K562 (cell line): ENCODE measurements around the gene GPR78.

ENCODE experiments used
- CBX1 ChIP-seq: sonication (generic); IDR thresholded peaks from 2 replicates; pipeline ENCODE4 v1.6.1; 2016; ENCODE audit warnings: antibody characterized with exemption, low read depth, mild to moderate bottlenecking
- EP300 ChIP-seq: IDR thresholded peaks from 2 replicates; pipeline ENCODE4 v1.6.1; 2012; ENCODE audit warnings: low read length, improper control_type of control experiment
- ESRRB ChIP-seq: fragments of 250-450 bp; sonication (Bioruptor Pico); IDR thresholded peaks from 2 replicates; pipeline ENCODE4 v1.5.0; 2020; ENCODE audit warnings: mild to moderate bottlenecking, moderate library complexity, borderline replicate concordance
- EZH2 ChIP-seq: IDR thresholded peaks from 2 replicates; pipeline ENCODE4 v1.6.1; 2012; ENCODE audit warnings: low read depth, mild to moderate bottlenecking, inconsistent platforms, low read length, borderline replicate concordance
- GABPA ChIP-seq: fragments of 200-800 bp; sonication (Bioruptor generic); conservative IDR thresholded peaks from 2 replicates; pipeline ENCODE4 v1.6.1; 2016; ENCODE audit warnings: low read depth, missing genetic modification characterization, missing compliant biosample characterization
- JUNB ChIP-seq: fragments of 450-650 bp; formaldehyde crosslinking; conservative IDR thresholded peaks from 2 replicates; pipeline ENCODE4 v1.4.0; 2020; ENCODE audit warnings: mild to moderate bottlenecking
- PATZ1 ChIP-seq: fragments of 250-450 bp; sonication (Bioruptor Pico); IDR thresholded peaks from 2 replicates; pipeline ENCODE4 v1.5.0; 2020; ENCODE audit warnings: mild to moderate bottlenecking, borderline replicate concordance
- POLR2A ChIP-seq: fragments of 450-650 bp; conservative IDR thresholded peaks from 2 replicates; pipeline ENCODE4 v1.6.1; 2016
- YY1 ChIP-seq, 3 experiments: IDR thresholded peaks; 2 replicates each; pipeline ENCODE4 v1.6.1; 2011; ENCODE audit warnings: low read length in 2 of 3, mild to moderate bottlenecking in 2 of 3, moderate library complexity in 2 of 3, borderline replicate concordance in 1 of 3, control low read depth in 1 of 3, low read depth in 1 of 3; ENCODE audit not compliant: insufficient read depth in 3 of 3, insufficient replicate concordance in 2 of 3, control insufficient read depth in 1 of 3, insufficient read length in 1 of 3; ENCODE audit errors: extremely low read depth in 1 of 3
- ZC3H4 ChIP-seq: sonication (generic); formaldehyde crosslinking; IDR thresholded peaks from 2 replicates; pipeline ENCODE4 v1.9.0; 2021; ENCODE audit warnings: missing genetic modification reagents, borderline replicate concordance
- ZNF232 ChIP-seq: sonication (generic); formaldehyde crosslinking; IDR thresholded peaks from 2 replicates; pipeline ENCODE4 v1.8.0; 2022; ENCODE audit warnings: mild to moderate bottlenecking, missing genetic modification reagents
- TF ChIP-seq, protein P1 (sequence below), 3 experiments: IDR thresholded peaks in 2 of 3; conservative IDR thresholded peaks in 1 of 3; 2 replicates each; pipeline ENCODE4 v1.5.1; 2011 to 2012; ENCODE audit warnings: low read length in 3 of 3, mild to moderate bottlenecking in 3 of 3, control low read depth in 2 of 3, improper control_type of control experiment in 1 of 3, inconsistent platforms in 1 of 3, low read depth in 1 of 3, mixed read lengths in 1 of 3, moderate library complexity in 1 of 3; ENCODE audit not compliant: insufficient read depth in 2 of 3
- TF ChIP-seq, protein P2 (sequence below): sonication (generic); formaldehyde crosslinking; IDR thresholded peaks from 2 replicates; pipeline ENCODE4 v1.9.0; 2022; ENCODE audit warnings: mild to moderate bottlenecking, missing genetic modification reagents

DNA sequence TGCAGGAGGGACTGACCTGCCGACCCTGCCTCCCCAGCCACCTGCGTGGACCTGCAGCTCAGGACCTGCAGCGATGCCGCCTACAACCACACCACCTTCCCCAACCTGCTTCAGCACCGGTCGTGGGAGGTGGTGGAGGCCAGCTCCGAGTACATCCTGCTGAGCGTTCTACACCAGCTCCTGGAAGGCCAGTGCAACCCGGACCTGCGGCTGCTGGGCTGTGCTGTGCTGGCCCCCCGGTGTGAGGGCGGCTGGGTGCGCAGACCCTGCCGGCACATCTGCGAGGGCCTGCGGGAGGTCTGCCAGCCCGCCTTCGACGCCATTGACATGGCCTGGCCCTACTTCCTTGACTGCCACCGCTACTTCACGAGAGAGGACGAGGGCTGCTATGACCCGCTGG is 20.9 kb downstream of the GPR78 start:
- TF ChIP-seq CBX1 (no peak), EP300 (no peak), PATZ1 (no peak), ESRRB (no peak), YY1 (IDR thresholded peaks at IDR 0.05; ENCODE audit: borderline replicate concordance in 1 of 3, control insufficient read depth in 1 of 3, extremely low read depth in 1 of 3, insufficient read depth in 3 of 3, insufficient read length in 1 of 3, insufficient replicate concordance in 2 of 3, low read depth in 1 of 3, low read length in 2 of 3) (no peak), GABPA (no peak), EZH2 (no peak), POLR2A (no peak), JUNB (CRISPR knock-in tag) (no peak), ZC3H4 (CRISPR knock-in tag) (no peak), ZNF232 (CRISPR knock-in tag) (no peak)
- TF ChIP-seq, protein P1, sequence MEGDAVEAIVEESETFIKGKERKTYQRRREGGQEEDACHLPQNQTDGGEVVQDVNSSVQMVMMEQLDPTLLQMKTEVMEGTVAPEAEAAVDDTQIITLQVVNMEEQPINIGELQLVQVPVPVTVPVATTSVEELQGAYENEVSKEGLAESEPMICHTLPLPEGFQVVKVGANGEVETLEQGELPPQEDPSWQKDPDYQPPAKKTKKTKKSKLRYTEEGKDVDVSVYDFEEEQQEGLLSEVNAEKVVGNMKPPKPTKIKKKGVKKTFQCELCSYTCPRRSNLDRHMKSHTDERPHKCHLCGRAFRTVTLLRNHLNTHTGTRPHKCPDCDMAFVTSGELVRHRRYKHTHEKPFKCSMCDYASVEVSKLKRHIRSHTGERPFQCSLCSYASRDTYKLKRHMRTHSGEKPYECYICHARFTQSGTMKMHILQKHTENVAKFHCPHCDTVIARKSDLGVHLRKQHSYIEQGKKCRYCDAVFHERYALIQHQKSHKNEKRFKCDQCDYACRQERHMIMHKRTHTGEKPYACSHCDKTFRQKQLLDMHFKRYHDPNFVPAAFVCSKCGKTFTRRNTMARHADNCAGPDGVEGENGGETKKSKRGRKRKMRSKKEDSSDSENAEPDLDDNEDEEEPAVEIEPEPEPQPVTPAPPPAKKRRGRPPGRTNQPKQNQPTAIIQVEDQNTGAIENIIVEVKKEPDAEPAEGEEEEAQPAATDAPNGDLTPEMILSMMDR (IDR thresholded peaks at IDR 0.05 in 2 of 3, conservative IDR thresholded peaks at IDR 0.05 in 1 of 3; ENCODE audit: insufficient read depth in 2 of 3, low read depth in 1 of 3, low read length in 3 of 3) = no peak
- TF ChIP-seq, protein P2, sequence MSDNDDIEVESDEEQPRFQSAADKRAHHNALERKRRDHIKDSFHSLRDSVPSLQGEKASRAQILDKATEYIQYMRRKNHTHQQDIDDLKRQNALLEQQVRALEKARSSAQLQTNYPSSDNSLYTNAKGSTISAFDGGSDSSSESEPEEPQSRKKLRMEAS (CRISPR knock-in tag) = no peak
